ENCODE results near the gene STK32B.

STK32B gene

DNA sequence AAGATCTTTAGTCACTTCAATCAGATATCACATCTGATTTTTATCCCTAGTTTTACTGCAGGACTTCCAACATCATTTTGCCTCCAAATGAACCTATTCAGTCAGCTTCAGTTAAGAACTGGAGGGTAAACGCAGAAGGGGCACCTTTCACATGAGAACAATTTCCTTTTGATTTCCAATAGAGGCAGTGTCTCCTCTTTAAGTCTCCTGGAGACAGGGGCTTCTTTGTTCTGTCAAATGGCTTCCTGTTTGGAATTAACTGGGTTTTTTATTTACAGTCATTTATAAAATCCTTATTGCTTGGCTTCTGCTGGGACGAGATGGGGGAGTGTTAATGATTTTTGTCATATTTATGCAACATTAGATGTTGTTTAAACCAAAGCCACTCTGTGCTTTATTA, 164.0 kb downstream of the STK32B start:
- no peak for DNase-seq
- Histone ChIP-seq H3K4me3 (no peak overlapping the region), H3K27ac (no peak overlapping the region), H3K27me3 (no peaks in the 10 kb centered on the region), H3K36me3 (no peaks in the 10 kb centered on the region), H3K4me1 (no peaks in the 10 kb centered on the region), H3K9me3 (no peaks in the 10 kb centered on the region)
- TF ChIP-seq, protein P1, sequence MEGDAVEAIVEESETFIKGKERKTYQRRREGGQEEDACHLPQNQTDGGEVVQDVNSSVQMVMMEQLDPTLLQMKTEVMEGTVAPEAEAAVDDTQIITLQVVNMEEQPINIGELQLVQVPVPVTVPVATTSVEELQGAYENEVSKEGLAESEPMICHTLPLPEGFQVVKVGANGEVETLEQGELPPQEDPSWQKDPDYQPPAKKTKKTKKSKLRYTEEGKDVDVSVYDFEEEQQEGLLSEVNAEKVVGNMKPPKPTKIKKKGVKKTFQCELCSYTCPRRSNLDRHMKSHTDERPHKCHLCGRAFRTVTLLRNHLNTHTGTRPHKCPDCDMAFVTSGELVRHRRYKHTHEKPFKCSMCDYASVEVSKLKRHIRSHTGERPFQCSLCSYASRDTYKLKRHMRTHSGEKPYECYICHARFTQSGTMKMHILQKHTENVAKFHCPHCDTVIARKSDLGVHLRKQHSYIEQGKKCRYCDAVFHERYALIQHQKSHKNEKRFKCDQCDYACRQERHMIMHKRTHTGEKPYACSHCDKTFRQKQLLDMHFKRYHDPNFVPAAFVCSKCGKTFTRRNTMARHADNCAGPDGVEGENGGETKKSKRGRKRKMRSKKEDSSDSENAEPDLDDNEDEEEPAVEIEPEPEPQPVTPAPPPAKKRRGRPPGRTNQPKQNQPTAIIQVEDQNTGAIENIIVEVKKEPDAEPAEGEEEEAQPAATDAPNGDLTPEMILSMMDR (IDR thresholded peaks at IDR 0.05), result no peak
- intact Hi-C loops (cut with DNase I; ENCODE audit: low total_unique reads), result no loop called here

DNA sequence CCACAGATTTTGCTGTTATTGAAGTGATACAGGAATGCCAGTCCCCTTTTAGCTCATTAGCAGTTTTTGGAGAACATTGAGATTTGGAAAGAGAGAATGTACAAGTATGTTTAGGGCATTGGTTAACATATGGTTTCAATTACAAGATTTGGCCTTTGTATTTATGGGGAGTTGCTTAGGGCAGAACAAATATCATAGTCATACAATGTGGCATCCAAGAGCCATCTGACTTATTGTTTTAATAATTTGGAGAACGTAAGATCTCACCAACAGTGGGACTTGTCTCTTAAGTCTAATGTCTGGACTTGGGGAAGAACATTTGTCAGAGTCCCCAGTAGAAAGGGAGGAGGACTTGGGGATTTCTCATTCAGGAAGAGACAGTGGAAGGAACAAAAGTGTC, 166.1 kb downstream of the STK32B start:
- no peaks in the 10 kb centered on the region for H3K4me1 ChIP-seq
- TF ChIP-seq, protein P1 (IDR thresholded peaks at IDR 0.05), result no peak

DNA sequence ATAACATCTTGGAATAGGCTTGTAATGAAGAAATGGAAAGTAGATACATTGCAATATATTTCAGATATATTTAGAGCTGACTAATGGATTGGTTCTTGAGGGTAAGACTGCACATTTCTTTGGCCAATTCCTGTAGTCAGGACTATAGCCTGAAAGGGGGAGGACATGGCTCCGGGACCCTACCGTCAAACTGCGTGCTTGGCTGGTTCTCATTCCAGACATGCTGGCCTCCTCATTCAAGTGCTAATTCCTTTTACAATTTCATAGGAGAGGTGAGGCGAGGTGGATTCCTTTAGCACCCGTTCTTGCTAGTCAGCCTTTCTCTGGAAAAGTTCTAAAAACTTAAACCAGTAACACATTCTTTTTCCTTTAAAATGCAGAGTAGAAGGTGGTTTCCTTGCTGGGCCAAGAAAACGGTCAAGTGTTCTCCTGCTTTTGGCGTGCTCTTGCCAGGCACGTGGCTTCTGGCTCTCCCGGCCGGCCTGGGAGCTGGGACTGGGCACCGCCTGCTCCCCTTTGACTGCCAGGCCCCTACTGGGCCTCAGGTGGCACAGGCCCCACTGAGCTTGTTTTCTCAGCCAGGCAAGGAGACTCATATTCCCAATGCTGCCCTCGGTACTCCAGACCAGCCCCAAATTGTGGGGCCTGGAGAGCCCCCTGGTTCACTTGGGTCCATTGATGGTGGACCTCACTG, 167.2 kb downstream of the STK32B start:
- no peak for DNase-seq
- Histone ChIP-seq H3K4me1 (no peaks in the 10 kb centered on the region), H3K9me3 (peaks cover 0 to 23% (median 12%) of the 10 kb centered on the region in 3 donors), H3K27me3 (no peaks in the 10 kb centered on the region), H3K36me3 (no peaks in the 10 kb centered on the region), H3K27ac (no peak overlapping the region), H3K4me3 (no peak overlapping the region)
- intact Hi-C loops (cut with DNase I; ENCODE audit: low total_unique reads), result no loop called here
- TF ChIP-seq, protein P1 (IDR thresholded peaks at IDR 0.05), result no peak

More for the DNA sequence above, 166.1 kb downstream of the STK32B start:
- H3K27ac ChIP-seq, result no peak overlapping the region
- H3K9me3 ChIP-seq, result peaks cover 0 to 16% (median under 1%) of the 10 kb centered on the region in 3 donors
- H3K36me3 ChIP-seq, result no peaks in the 10 kb centered on the region
- no peaks in the 10 kb centered on the region for H3K27me3 ChIP-seq
- intact Hi-C loops (cut with DNase I; ENCODE audit: low total_unique reads), result no loop called here
- no peak overlapping the region for H3K4me3 ChIP-seq
- no peak for DNase-seq

DNA sequence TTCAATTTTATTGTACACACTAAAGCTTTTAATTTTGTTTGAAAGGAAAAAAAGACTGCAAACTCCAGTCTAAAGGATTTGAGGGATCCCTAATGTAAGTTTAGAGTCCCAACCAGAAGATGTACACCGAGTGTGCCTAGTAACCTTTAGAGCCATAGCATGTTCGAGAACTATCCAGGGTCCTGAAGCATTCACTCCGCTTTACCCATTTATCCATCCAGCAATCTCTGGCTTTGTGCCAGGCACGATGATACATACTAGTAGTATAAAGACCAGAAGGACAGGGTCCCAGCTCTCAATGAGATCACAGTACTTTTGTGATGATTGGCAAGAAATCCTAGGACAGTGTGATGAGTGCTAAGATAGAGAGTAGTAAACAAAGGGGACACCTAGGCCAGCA, 168.7 kb downstream of the STK32B start:
- intact Hi-C loops (cut with DNase I; ENCODE audit: low total_unique reads), result no loop called here
- Histone ChIP-seq H3K27ac (no peak overlapping the region), H3K9me3 (peaks cover 0 to 23% (median 14%) of the 10 kb centered on the region in 3 donors), H3K4me1 (no peaks in the 10 kb centered on the region), H3K4me3 (no peak overlapping the region), H3K27me3 (no peaks in the 10 kb centered on the region), H3K36me3 (no peaks in the 10 kb centered on the region)
- TF ChIP-seq, protein P1 (IDR thresholded peaks at IDR 0.05), result no peak
- peak in 1 of 2 donors; percentile 27 for DNase-seq

DNA sequence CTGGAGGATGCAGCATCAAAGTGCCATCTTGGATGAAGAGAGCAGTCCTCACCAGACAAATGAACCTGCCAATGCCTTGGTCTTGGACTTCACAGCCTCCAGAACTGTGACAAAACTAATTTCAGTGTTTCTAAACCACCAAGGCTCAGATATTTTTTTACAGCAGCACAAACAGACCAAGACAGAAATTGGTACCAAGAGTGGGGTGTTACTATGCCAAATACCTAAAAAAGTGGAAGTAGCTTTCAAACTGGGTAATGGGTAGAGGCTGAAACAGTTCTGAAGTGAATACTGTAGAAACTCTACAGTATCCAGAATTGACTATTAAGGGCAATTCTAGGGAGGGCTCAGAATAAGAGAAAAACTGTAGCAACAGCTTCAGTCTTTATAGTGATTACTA, 170.8 kb downstream of the STK32B start:
- no peaks in the 10 kb centered on the region for H3K27me3 ChIP-seq
- TF ChIP-seq, protein P1 (IDR thresholded peaks at IDR 0.05), result no peak
- no peak for DNase-seq
- H3K4me3 ChIP-seq, result no peak overlapping the region
- H3K36me3 ChIP-seq, result no peaks in the 10 kb centered on the region
- intact Hi-C loops (cut with DNase I; ENCODE audit: low total_unique reads), result no loop called here
- H3K27ac ChIP-seq, result no peak overlapping the region
- peaks cover 0 to 23% (median 14%) of the 10 kb centered on the region in 3 donors for H3K9me3 ChIP-seq
- no peaks in the 10 kb centered on the region for H3K4me1 ChIP-seq
